HFF-Myc (cell line): Measurements from ENCODE around the gene AARSD1.
A peak's percentile ranks its signal among the peaks of the same experiment; 100 is the strongest.
"Not testable (repeated sequence)": the region's sequence is repeated elsewhere in the genome, so short reads cannot be mapped to it uniquely, and the experiment has no call there.

ENCODE experiments used
- DNase-seq: peaks from one replicate; pipeline ENCODE4 v3.0.0-alpha.2; 2011; ENCODE audit warnings: low read depth; ENCODE audit errors: extremely low read depth
- H3K4me3 ChIP-seq: replicated peaks from 2 replicates; pipeline ENCODE4 v1.5.1; 2011; ENCODE audit warnings: low read depth, mild to moderate bottlenecking, control low read depth, low read length
- CTCF ChIP-seq: IDR thresholded peaks from 2 replicates; pipeline ENCODE4 v1.5.1; 2012; ENCODE audit warnings: mild to moderate bottlenecking, low read depth, low read length, control low read depth; ENCODE audit errors: missing control alignments

The AARSD1 gene

GRCh38 chr17:42980274-42980765 is 16.1 kb upstream of the AARSD1 start, which contains the start of gene RUNDC1:
Gene RUNDC1 (plus strand): TSS chr17:42980565. CDS start chr17:42980577, 12 bp downstream.
- no peak for DNase-seq
- peak within 1 kb of the TSS; percentile 88 for H3K4me3 ChIP-seq
- no peak for TF ChIP-seq CTCF

GRCh38 chr17:42979511-42980273 is 15.4 kb upstream of the AARSD1 start, which contains the start of gene PTGES3L:
Gene PTGES3L (minus strand): TSS chr17:42980080. CDS start chr17:42980053, 27 bp downstream.
- H3K4me3 ChIP-seq: peak within 1 kb of the TSS; percentile 88
- TF ChIP-seq CTCF: no peak
- DNase-seq: no peak

GRCh38 chr17:42975701-42976100 is 11.4 kb upstream of the AARSD1 start:
- H3K4me3 ChIP-seq, DNase-seq: not testable (repeated sequence)

GRCh38 chr17:42975265-42975664 is 11.0 kb upstream of the AARSD1 start:
- no peak for TF ChIP-seq CTCF
- no peak overlapping the region for H3K4me3 ChIP-seq
- DNase-seq: no peak

- DNase-seq, H3K4me3 ChIP-seq: not testable (repeated sequence)
Observed at GRCh38 chr17:42973323-42973722, 9.1 kb upstream of the AARSD1 start.

- no peak for DNase-seq
- no peak for TF ChIP-seq CTCF
- no peak overlapping the region for H3K4me3 ChIP-seq
Observed at GRCh38 chr17:42971589-42971988, 7.3 kb upstream of the AARSD1 start.

GRCh38 chr17:42969001-42969581 is 4.8 kb upstream of the AARSD1 start:
- no peak overlapping the region for H3K4me3 ChIP-seq
- no peak for TF ChIP-seq CTCF
- no peak for DNase-seq

- TF ChIP-seq CTCF: no peak
- no peak for DNase-seq
- no peak overlapping the region for H3K4me3 ChIP-seq
Observed at GRCh38 chr17:42967925-42968324, 3.7 kb upstream of the AARSD1 start.
